NB4 (cell line): ENCODE measurements around the gene RFC3.

ENCODE experiments used
- CTCF ChIP-seq: IDR thresholded peaks from one replicate; pipeline ENCODE4 v1.5.1; 2012; ENCODE audit warnings: low read depth, low read length
- POLR2A ChIP-seq: IDR thresholded peaks from 2 replicates; pipeline ENCODE4 v1.6.1; 2011; ENCODE audit warnings: mild to moderate bottlenecking; ENCODE audit not compliant: insufficient read length; ENCODE audit errors: extremely low read depth

- no peak for TF ChIP-seq POLR2A
- no peak for TF ChIP-seq CTCF
Measured at GRCh38 chr13:33789066-33789606, 28.8 kb upstream of the RFC3 start.
